ENCODE results near the gene EIF2S3B.

DNA sequence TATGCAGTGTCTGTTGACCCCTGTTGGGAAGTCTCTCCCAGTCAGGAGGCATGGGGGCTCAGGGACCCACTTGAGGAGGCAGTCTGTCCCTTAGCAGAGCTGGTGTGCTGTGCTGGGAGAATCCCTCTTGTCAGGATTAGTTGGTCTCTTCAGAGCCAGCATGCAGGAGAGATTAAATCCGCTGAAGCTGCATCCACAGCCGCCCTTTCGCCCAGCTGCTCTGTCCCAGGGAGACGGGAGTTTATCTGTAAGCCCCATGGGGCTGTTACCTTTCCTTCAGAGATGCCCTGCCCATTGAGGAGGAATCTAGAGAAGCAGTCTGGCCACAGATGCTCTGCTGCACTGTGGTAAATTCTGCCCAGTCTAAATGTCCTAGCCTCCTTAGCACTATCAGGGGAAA lies 39.4 kb upstream of the EIF2S3B start:
- TF ChIP-seq, protein P1, sequence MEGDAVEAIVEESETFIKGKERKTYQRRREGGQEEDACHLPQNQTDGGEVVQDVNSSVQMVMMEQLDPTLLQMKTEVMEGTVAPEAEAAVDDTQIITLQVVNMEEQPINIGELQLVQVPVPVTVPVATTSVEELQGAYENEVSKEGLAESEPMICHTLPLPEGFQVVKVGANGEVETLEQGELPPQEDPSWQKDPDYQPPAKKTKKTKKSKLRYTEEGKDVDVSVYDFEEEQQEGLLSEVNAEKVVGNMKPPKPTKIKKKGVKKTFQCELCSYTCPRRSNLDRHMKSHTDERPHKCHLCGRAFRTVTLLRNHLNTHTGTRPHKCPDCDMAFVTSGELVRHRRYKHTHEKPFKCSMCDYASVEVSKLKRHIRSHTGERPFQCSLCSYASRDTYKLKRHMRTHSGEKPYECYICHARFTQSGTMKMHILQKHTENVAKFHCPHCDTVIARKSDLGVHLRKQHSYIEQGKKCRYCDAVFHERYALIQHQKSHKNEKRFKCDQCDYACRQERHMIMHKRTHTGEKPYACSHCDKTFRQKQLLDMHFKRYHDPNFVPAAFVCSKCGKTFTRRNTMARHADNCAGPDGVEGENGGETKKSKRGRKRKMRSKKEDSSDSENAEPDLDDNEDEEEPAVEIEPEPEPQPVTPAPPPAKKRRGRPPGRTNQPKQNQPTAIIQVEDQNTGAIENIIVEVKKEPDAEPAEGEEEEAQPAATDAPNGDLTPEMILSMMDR (conservative IDR thresholded peaks at IDR 0.05; ENCODE audit: low read length), result no peak
- no peak for TF ChIP-seq EZH2phosphoT487 (IDR thresholded peaks at IDR 0.05; ENCODE audit: borderline replicate concordance, low read depth, low read length)
